Panc1 (cell line): ENCODE measurements around the gene POLR3A. TPM values are rescaled to one million over a fixed set of nuclear protein-coding genes. Genes with fewer than 3 reads are reported as not detected.

Experiments used
- ATAC-seq: fragments of 200-7000 bp; cut with Tn5 transposase; 2 replicates; pipeline ENCODE4 v1.9.1; 2020; ENCODE audit warnings: mild to moderate bottlenecking, moderate library complexity
- BruUV-seq: library from RNA; stranded (reverse); fragments of 400-500 nt; replicated peaks from 2 replicates; lab custom pipeline; 2021; lab: Mats Ljungman, UMichigan
- CTCF ChIA-PET: fragments of 300-600 bp; sonication (Branson Sonifier 250); formaldehyde crosslinking; loops from one replicate; lab custom pipeline; 2022; ENCODE audit warnings: antibody characterized with exemption; lab: Charles Lee
- POLR2A ChIA-PET: fragments of 300-600 bp; sonication (Branson Sonifier 250); formaldehyde crosslinking; loops from one replicate; lab custom pipeline; 2022; ENCODE audit warnings: antibody characterized with exemption; lab: Charles Lee
- DNase-seq: peaks from one replicate; pipeline ENCODE4 v3.0.0-alpha.2; 2010; ENCODE audit warnings: low read depth, low spot score
- H3K27ac ChIP-seq: 2 replicates; pipeline ENCODE4 v1.5.1; 2011; ENCODE audit warnings: mild to moderate bottlenecking, low read length, inconsistent platforms
- H3K27me3 ChIP-seq: fragments of 200-500 bp; sonication (Bioruptor generic); 2 replicates; pipeline ENCODE4 v1.6.0; 2014; ENCODE audit warnings: low read length, inconsistent platforms; ENCODE audit not compliant: control insufficient read depth, insufficient read depth
- H3K36me3 ChIP-seq: fragments of 200-500 bp; sonication (Bioruptor generic); 2 replicates; pipeline ENCODE4 v1.5.1; 2014; ENCODE audit warnings: inconsistent platforms, mild to moderate bottlenecking, low read length, moderate library complexity; ENCODE audit not compliant: control insufficient read depth, insufficient read depth
- H3K4me1 ChIP-seq: 2 replicates; pipeline ENCODE4 v1.5.1; 2011; ENCODE audit warnings: inconsistent platforms, mild to moderate bottlenecking, low read length, moderate library complexity; ENCODE audit not compliant: control insufficient read depth, insufficient read depth
- H3K4me3 ChIP-seq, 2 experiments: 2 replicates each; pipeline ENCODE4 v1.5.1; 2011 to 2012; ENCODE audit warnings: low read depth in 2 of 2, low read length in 2 of 2, mild to moderate bottlenecking in 2 of 2, inconsistent platforms in 1 of 2, moderate library complexity in 1 of 2
- H3K9me3 ChIP-seq: fragments of 200-500 bp; sonication (Bioruptor generic); 2 replicates; pipeline ENCODE4 v1.5.1; 2014; ENCODE audit warnings: low read depth, mild to moderate bottlenecking, inconsistent platforms, low read length, moderate library complexity; ENCODE audit not compliant: control insufficient read depth, insufficient read depth
- POLR2AphosphoS5 ChIP-seq: IDR thresholded peaks from 2 replicates; pipeline ENCODE4 v1.6.1; 2012; ENCODE audit warnings: mild to moderate bottlenecking, low read depth, low read length, moderate library complexity
- SIN3A ChIP-seq: IDR thresholded peaks from 2 replicates; pipeline ENCODE4 v1.6.1; 2012; ENCODE audit warnings: low read depth, mild to moderate bottlenecking, low read length, moderate library complexity, borderline replicate concordance; ENCODE audit not compliant: insufficient read depth
- TCF7L2 ChIP-seq: IDR thresholded peaks from 2 replicates; pipeline ENCODE4 v1.6.1; 2011; ENCODE audit warnings: mild to moderate bottlenecking, low read depth, low read length, inconsistent platforms
- in situ Hi-C: cut with HindIII; loops from 2 replicates; pipeline ENCODE4 v1.10.0; 2016; ENCODE audit warnings: low sequenced_read_pairs, low pct_unique_long_range_greater_than_20kb
- intact Hi-C: fragments of 100-400 bp; cut with micrococcal nuclease; formaldehyde crosslinking; loops from one replicate; pipeline ENCODE4 v1.10.0; 2022; ENCODE audit not compliant: unreplicated experiment
- total RNA-seq: library from RNA; stranded (reverse); gene quantifications from one replicate; pipeline ENCODE4 v1.2.1, GENCODE V29; 2021; ENCODE audit not compliant: unreplicated experiment
- TF ChIP-seq, protein P1 (sequence below): fragments of 450-650 bp; IDR thresholded peaks from 2 replicates; pipeline ENCODE4 v1.5.1; 2017; ENCODE audit warnings: mild to moderate bottlenecking
- TF ChIP-seq, protein P2 (sequence below), 2 experiments: IDR thresholded peaks; 2 replicates each; pipeline ENCODE4 v1.6.1; 2011 to 2012; ENCODE audit warnings: low read depth in 2 of 2, control low read depth in 1 of 2, low read length in 1 of 2, mild to moderate bottlenecking in 1 of 2, moderate library complexity in 1 of 2; ENCODE audit not compliant: insufficient read depth in 1 of 2

The POLR3A gene
- total RNA-seq, 1 experiment from 2014 or later: 26.3 TPM

DNA sequence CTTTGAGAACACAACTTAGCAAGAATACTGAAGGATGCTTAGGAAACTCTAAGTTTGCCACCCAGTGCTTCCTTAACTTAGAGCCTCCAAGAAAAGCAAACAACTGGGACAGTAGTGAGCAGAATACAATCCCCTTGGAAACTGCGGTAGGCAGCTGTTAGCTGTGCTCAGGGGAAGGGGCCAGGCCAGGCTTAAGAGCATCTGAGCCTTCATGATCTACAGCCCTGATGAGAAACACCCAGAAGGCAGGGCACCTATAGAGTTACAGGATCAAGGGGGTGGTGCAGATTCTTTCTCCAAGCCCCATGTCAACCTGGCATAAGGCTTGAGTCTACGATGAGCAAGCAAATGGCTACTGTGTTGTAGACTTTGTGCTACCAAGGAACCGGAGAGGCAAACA lies 51.4 kb downstream of the POLR3A start:
- intact Hi-C loops: loop anchor here (5.0 kb wide), 1 partner anchor 131 kb away; no protein-coding TSS in a partner anchor
- BruUV-seq: no TSS peak
- Histone ChIP-seq H3K9me3 (no peaks in the 10 kb centered on the region), H3K27me3 (no peaks in the 10 kb centered on the region), H3K4me3 (no peak overlapping the region), H3K36me3 (peaks cover 17% of the 10 kb centered on the region), H3K27ac (no peak overlapping the region), H3K4me1 (no peaks in the 10 kb centered on the region)
- TF ChIP-seq, protein P1, sequence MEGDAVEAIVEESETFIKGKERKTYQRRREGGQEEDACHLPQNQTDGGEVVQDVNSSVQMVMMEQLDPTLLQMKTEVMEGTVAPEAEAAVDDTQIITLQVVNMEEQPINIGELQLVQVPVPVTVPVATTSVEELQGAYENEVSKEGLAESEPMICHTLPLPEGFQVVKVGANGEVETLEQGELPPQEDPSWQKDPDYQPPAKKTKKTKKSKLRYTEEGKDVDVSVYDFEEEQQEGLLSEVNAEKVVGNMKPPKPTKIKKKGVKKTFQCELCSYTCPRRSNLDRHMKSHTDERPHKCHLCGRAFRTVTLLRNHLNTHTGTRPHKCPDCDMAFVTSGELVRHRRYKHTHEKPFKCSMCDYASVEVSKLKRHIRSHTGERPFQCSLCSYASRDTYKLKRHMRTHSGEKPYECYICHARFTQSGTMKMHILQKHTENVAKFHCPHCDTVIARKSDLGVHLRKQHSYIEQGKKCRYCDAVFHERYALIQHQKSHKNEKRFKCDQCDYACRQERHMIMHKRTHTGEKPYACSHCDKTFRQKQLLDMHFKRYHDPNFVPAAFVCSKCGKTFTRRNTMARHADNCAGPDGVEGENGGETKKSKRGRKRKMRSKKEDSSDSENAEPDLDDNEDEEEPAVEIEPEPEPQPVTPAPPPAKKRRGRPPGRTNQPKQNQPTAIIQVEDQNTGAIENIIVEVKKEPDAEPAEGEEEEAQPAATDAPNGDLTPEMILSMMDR: no peak
- TF ChIP-seq POLR2AphosphoS5: no peak
- no peak for TF ChIP-seq TCF7L2
- TF ChIP-seq, protein P2, sequence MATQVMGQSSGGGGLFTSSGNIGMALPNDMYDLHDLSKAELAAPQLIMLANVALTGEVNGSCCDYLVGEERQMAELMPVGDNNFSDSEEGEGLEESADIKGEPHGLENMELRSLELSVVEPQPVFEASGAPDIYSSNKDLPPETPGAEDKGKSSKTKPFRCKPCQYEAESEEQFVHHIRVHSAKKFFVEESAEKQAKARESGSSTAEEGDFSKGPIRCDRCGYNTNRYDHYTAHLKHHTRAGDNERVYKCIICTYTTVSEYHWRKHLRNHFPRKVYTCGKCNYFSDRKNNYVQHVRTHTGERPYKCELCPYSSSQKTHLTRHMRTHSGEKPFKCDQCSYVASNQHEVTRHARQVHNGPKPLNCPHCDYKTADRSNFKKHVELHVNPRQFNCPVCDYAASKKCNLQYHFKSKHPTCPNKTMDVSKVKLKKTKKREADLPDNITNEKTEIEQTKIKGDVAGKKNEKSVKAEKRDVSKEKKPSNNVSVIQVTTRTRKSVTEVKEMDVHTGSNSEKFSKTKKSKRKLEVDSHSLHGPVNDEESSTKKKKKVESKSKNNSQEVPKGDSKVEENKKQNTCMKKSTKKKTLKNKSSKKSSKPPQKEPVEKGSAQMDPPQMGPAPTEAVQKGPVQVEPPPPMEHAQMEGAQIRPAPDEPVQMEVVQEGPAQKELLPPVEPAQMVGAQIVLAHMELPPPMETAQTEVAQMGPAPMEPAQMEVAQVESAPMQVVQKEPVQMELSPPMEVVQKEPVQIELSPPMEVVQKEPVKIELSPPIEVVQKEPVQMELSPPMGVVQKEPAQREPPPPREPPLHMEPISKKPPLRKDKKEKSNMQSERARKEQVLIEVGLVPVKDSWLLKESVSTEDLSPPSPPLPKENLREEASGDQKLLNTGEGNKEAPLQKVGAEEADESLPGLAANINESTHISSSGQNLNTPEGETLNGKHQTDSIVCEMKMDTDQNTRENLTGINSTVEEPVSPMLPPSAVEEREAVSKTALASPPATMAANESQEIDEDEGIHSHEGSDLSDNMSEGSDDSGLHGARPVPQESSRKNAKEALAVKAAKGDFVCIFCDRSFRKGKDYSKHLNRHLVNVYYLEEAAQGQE (IDR thresholded peaks at IDR 0.05; ENCODE audit: insufficient read depth in 1 of 2, low read depth in 2 of 2, low read length in 1 of 2): no peak
- TF ChIP-seq SIN3A: no peak
- in situ Hi-C loops: no loop called here
- CTCF ChIA-PET: no interaction called here
- no peak for DNase-seq
- ATAC-seq: no peak
- POLR2A ChIA-PET: no interaction called here

DNA sequence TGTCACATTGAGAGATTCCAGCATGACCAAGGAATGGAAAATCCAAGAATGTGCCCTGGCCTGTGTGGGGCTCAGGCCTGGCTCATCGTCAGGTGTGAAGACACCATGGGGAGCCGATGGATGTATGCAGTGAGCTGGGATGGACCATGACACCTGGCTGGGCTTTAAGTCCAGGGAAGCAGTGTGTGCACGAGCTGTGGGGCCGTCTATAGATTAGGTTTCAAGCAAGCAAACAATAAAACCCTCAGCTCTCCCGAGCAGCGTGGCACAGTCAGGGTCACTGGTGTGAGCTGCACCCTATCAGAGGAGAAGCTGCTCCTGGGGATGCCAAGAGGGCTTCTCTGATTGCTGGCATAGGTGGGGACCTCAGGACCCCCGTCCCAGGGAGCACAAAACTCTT lies 52.3 kb downstream of the POLR3A start:
- ChIA-PET POLR2A (no interaction called here), CTCF (no interaction called here)
- H3K9me3 ChIP-seq: no peaks in the 10 kb centered on the region
- TF ChIP-seq, protein P2 (IDR thresholded peaks at IDR 0.05; ENCODE audit: insufficient read depth in 1 of 2, low read depth in 2 of 2, low read length in 1 of 2): no peak
- TF ChIP-seq SIN3A (no peak), POLR2AphosphoS5 (no peak), TCF7L2 (no peak)
- TF ChIP-seq, protein P1: no peak
- intact Hi-C loops (loop anchor here (5.0 kb wide), 1 partner anchor 130 kb away; no protein-coding TSS in a partner anchor), in situ Hi-C loops (no loop called here)
- H3K27ac ChIP-seq: no peak overlapping the region
- no peak overlapping the region for H3K4me3 ChIP-seq
- BruUV-seq: no TSS peak
- DNase-seq (no peak), ATAC-seq (no peak)
- peaks cover 14% of the 10 kb centered on the region for H3K36me3 ChIP-seq
- no peaks in the 10 kb centered on the region for H3K4me1 ChIP-seq
- H3K27me3 ChIP-seq: no peaks in the 10 kb centered on the region
